DND-41 (cell line): ENCODE results near the gene PPME1.

Experiments used
- ATAC-seq: fragments of 200-7000 bp; cut with Tn5 transposase; 3 replicates; pipeline ENCODE4 v1.9.1; 2021; ENCODE audit warnings: low read depth; ENCODE audit not compliant: insufficient read depth
- DNase-seq: peaks from one replicate; pipeline ENCODE4 v3.0.0-alpha.2; 2020
- H2AFZ ChIP-seq: 2 replicates; pipeline ENCODE4 v1.6.0; 2012; ENCODE audit warnings: low read depth, low read length
- H3K27ac ChIP-seq: 2 replicates; pipeline ENCODE4 v1.5.1; 2012; ENCODE audit warnings: low read length, inconsistent platforms
- H3K27me3 ChIP-seq: fragments of 200-600 bp; sonication (generic); 2 replicates; pipeline ENCODE4 v1.6.0; 2012; ENCODE audit warnings: low read length, mild to moderate bottlenecking, inconsistent platforms; ENCODE audit not compliant: insufficient read depth, poor library complexity
- H3K36me3 ChIP-seq: 2 replicates; pipeline ENCODE4 v1.5.1; 2012; ENCODE audit warnings: low read length, inconsistent platforms; ENCODE audit not compliant: insufficient read depth
- H3K4me1 ChIP-seq: 2 replicates; pipeline ENCODE4 v1.5.1; 2012; ENCODE audit warnings: mild to moderate bottlenecking, low read length; ENCODE audit not compliant: insufficient read depth
- H3K4me2 ChIP-seq: 2 replicates; pipeline ENCODE4 v1.6.0; 2012; ENCODE audit warnings: mild to moderate bottlenecking, moderate library complexity, low read length, inconsistent platforms; ENCODE audit not compliant: insufficient read depth
- H3K4me3 ChIP-seq, 2 experiments: fragments of 200-600 bp in 1 of 2; shearing (Covaris generic) in 1 of 2; 2 replicates each; pipeline ENCODE4 v1.5.1; 2012 to 2016; ENCODE audit warnings: inconsistent platforms in 2 of 2, low read length in 2 of 2, mild to moderate bottlenecking in 2 of 2, low read depth in 1 of 2, moderate library complexity in 1 of 2
- H3K79me2 ChIP-seq: 2 replicates; pipeline ENCODE4 v1.6.0; 2012; ENCODE audit warnings: low read length, inconsistent platforms; ENCODE audit not compliant: insufficient read depth
- H3K9ac ChIP-seq: 2 replicates; pipeline ENCODE4 v1.6.0; 2012; ENCODE audit warnings: low read depth, mild to moderate bottlenecking, inconsistent platforms, low read length, moderate library complexity
- H3K9me3 ChIP-seq: 2 replicates; pipeline ENCODE4 v1.5.1; 2012; ENCODE audit warnings: low read length, moderate library complexity, mild to moderate bottlenecking, inconsistent platforms; ENCODE audit not compliant: insufficient read depth, severe bottlenecking
- H4K20me1 ChIP-seq: 2 replicates; pipeline ENCODE4 v1.6.0; 2012; ENCODE audit warnings: low read length; ENCODE audit not compliant: insufficient read depth
- EZH2 ChIP-seq: IDR thresholded peaks from 3 replicates; pipeline ENCODE4 v1.6.1; 2012; ENCODE audit warnings: borderline replicate concordance, low read depth, mild to moderate bottlenecking, moderate library complexity, low read length, inconsistent platforms; ENCODE audit not compliant: severe bottlenecking
- TF ChIP-seq, protein P1 (sequence below): IDR thresholded peaks from 2 replicates; pipeline ENCODE4 v1.5.1; 2012; ENCODE audit warnings: borderline replicate concordance, low read length, moderate library complexity, mild to moderate bottlenecking; ENCODE audit not compliant: poor library complexity, severe bottlenecking; ENCODE audit errors: extremely low read depth

The PPME1 gene

GRCh38 chr11:74256378-74257133, 85.5 kb downstream of the PPME1 start:
- Histone ChIP-seq H2AFZ (no peak overlapping the region), H3K4me3 (no peak overlapping the region), H3K79me2 (no peaks in the 10 kb centered on the region), H3K27me3 (no peaks in the 10 kb centered on the region), H4K20me1 (0 out of 2 replicates have a peak, but pooled peaks cover 2% of the 10 kb centered on the region), H3K27ac (no peak overlapping the region), H3K36me3 (peaks cover 34% of the 10 kb centered on the region), H3K4me1 (no peaks in the 10 kb centered on the region), H3K9me3 (peaks cover 8% of the 10 kb centered on the region), H3K9ac (no peak overlapping the region), H3K4me2 (no peak overlapping the region)
- TF ChIP-seq EZH2: no peak
- TF ChIP-seq, protein P1, sequence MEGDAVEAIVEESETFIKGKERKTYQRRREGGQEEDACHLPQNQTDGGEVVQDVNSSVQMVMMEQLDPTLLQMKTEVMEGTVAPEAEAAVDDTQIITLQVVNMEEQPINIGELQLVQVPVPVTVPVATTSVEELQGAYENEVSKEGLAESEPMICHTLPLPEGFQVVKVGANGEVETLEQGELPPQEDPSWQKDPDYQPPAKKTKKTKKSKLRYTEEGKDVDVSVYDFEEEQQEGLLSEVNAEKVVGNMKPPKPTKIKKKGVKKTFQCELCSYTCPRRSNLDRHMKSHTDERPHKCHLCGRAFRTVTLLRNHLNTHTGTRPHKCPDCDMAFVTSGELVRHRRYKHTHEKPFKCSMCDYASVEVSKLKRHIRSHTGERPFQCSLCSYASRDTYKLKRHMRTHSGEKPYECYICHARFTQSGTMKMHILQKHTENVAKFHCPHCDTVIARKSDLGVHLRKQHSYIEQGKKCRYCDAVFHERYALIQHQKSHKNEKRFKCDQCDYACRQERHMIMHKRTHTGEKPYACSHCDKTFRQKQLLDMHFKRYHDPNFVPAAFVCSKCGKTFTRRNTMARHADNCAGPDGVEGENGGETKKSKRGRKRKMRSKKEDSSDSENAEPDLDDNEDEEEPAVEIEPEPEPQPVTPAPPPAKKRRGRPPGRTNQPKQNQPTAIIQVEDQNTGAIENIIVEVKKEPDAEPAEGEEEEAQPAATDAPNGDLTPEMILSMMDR: no peak
- ATAC-seq (no peak), DNase-seq (no peak)

DNA sequence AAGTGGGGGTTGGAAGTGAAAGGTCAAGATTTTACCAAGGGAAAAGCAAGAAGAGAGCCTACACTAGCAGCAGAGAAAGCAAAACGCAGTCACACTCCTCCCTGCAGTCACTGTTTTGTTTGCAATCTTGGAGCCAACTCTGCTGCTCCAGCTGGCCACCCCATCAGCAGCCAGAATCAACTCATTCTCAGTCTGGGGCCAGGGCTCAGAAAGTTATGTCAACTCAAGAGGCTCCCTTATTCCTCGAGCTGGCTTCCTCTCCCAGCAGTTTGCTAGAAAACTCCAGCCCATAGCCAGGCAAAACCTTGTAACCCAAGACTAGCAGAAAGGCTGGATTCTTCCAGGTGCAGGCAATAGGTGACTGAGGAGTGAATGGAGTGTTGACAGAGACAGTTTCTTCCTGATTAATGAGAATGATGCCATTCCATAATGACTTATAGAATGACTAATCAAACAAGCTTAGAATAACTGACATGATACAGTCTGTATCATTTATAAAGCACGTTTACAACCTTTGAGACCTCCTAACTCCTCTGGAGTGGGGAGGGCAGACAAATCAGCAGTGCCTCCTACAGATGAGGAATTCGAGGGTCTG, 87.0 kb downstream of the PPME1 start:
- no peak overlapping the region for H2AFZ ChIP-seq
- H3K36me3 ChIP-seq: peaks cover 22% of the 10 kb centered on the region
- no peak for TF ChIP-seq EZH2
- TF ChIP-seq, protein P1: no peak
- H3K27me3 ChIP-seq: no peaks in the 10 kb centered on the region
- H4K20me1 ChIP-seq: 0 out of 2 replicates have a peak, but pooled peaks cover 2% of the 10 kb centered on the region
- DNase-seq (no peak), ATAC-seq (no peak)
- H3K27ac ChIP-seq: no peak overlapping the region
- H3K9me3 ChIP-seq: peaks cover 8% of the 10 kb centered on the region
- no peak overlapping the region for H3K4me3 ChIP-seq
- no peaks in the 10 kb centered on the region for H3K4me1 ChIP-seq
- no peak overlapping the region for H3K9ac ChIP-seq
- H3K79me2 ChIP-seq: no peaks in the 10 kb centered on the region
- no peak overlapping the region for H3K4me2 ChIP-seq

DNA sequence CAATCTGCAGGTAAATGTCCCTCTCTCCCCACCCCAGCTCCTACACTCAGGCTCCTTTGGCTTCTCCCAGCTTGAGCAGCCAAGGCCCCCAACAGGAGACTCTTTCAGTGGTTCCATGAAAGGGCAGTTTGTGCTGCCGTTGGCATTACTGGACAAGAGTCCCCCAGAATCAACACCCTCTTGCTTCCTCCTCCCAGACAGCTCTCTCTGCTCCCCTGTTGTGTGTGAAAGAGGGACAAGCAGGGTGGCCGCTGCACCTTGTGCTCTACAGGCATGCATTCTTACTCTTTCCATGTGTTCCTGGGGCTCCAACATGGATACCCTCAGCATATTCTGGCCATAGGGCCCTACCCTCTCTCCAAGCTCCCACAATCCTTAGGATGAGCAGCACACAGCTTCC, 91.6 kb downstream of the PPME1 start:
- Histone ChIP-seq H3K27ac (no peak overlapping the region), H3K4me3 (no peak overlapping the region), H2AFZ (no peak overlapping the region), H3K36me3 (no peaks in the 10 kb centered on the region), H3K4me2 (no peak overlapping the region), H3K9ac (no peak overlapping the region), H3K79me2 (no peaks in the 10 kb centered on the region), H3K4me1 (no peaks in the 10 kb centered on the region), H4K20me1 (no peaks in the 10 kb centered on the region), H3K27me3 (no peaks in the 10 kb centered on the region), H3K9me3 (peaks cover 8% of the 10 kb centered on the region)
- ATAC-seq: no peak
- DNase-seq: no peak
- TF ChIP-seq, protein P1: no peak
- TF ChIP-seq EZH2: no peak
